GM21576 (cell line): ENCODE measurements around the gene GNB2.
"Not testable (repeated sequence)": the region's sequence is repeated elsewhere in the genome, so short reads cannot be mapped to it uniquely, and the experiment has no call there.

ENCODE experiments used
- ATAC-seq: cut with Tn5 transposase; IDR thresholded peaks from one replicate; pipeline ENCODE4 v1.9.1; 2021; ENCODE audit warnings: mild to moderate bottlenecking, moderate library complexity; ENCODE audit not compliant: unreplicated experiment

Gene GNB2

DNA sequence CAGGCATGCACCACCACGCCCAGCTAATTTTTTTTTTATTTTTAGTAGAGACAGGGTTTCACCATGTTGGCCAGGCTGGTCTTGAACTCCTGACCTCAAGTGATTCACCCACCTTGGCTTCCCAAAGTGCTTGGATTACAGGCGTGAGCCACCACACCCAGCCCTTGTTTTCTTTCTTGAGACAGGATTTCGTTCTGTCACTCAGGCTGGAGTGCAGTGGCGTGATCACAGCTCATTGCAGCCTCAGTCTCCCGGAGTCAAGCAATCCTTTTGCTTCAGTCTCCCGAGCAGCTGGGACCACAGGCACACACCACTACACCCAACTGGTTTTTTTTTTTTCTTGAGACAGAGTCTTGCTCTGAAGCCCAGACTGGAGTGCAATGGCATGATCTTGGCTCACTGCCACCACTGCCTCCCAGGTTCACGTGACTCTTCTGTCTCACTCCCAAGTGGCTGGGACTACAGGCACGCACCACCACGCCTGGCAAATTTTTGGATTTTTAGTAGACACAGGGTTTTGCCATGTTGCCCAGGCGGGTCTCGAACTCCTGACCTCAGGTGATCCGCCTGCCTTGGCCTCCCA, 11.3 kb upstream of the GNB2 start:
- ATAC-seq, result not testable (repeated sequence)

DNA sequence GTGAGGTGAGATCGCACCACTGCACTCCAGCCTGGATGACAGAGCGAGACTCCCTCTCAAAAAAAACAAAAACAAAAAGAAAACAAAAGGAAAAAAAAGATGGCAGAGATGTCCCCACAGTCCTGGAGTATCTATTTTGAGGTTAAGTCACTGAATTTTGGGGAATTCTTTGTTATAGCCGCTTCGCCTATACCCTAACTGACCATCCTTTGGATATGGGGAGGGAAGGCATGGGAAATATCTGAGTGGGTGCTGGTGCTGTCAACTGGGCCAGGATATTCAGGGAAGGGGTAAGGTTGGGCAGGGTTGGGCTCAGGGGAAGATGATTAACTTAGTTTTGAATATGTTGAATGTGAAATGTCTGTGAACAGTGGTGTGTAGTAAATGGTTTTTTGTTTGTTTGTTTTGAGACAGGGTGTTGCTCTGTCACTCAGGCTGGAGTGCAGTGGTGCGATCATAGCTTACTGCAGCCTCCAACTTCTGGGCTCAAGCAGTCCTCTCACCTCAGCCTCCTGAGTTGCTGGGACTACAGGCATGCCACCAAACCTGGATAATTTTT, 8.3 kb upstream of the GNB2 start:
- ATAC-seq, result no peak

GRCh38 chr7:100667331-100668068, 6.0 kb upstream of the GNB2 start:
- ATAC-seq, result no peak

DNA sequence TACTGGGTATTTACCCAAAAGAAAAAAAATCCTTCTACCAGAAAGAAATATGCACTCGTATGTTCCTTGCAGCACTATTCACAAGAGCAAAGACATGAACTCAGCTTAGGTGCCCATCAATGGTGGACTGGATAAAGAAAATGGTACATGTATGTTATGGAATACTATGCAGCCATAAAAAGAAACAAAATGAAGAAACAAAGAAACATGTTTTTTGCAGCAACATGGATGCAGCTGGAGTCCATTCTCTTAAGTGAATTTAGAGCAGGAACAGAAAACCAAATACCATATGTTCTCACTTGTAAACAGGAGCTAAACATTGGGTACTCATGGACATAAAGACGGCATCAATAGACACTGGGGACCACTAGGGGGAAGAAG, 5.5 kb upstream of the GNB2 start:
- no peak for ATAC-seq

DNA sequence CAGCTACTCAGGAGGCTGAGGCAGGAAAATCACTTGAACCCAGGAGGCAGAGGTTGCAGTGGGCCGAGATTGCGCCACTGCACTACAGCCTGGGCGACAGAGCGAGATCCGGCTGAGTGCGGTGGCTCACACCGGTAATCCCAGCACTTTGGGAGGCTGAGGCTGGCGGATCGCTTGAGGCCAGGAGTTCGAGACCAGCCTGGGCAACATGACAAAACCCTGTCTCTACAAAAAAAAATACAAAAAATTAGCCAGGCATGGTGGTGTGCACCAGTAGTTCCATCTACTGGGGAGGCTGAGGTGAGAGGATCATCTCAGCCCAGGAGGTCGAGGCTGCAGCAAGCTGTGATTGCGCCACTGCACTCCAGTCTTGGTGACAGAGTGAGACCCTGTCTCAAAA, 4.4 kb upstream of the GNB2 start:
- not testable (repeated sequence) for ATAC-seq

GRCh38 chr7:100670074-100670473, 3.5 kb upstream of the GNB2 start:
- ATAC-seq, result no peak

DNA sequence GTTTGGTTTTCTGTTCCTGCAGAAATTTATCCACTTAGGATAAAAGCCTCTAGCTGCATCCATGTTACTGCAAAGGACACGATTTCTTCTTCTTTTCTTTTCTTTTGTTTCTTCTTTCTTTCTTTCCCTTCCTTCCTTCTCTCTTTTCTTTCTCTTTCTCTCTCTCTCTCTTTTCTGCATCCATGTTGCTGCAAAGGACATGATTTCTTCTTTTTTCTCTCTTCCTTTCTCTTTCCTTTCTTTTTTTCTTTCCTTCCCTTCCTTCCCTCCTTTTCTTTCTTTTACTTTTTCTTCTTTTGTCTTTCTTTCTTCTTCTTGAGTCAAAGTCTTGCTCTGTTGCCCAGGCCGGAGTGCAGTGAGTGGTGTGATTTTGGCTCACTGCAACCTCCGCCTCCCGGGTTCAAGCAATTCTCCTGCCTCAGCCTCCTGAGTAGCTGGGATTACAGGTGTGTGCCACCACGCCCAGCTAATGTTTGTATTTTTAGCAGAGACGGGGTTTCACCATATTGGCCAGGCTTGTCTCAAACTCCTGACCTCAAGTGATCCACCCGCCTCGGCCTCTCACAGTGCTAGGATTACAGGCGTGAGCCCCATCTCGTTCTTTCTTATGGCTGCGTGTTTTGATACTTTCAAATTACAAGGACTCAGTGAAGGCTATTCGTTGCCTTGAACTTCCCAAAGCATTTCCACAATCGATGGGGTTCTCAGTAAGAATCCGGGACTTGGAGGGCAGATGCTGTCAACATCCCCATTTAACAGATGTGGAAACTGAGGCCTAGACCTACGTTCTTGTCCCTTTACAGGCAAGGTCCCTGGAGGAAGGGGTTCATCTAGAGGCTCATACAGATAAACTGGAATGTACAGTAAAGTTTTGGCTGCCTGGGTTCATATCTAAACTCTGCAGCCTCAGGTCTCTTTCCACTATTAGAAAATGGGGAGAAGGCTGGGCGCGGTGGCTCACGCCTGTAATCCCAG, 1.9 kb upstream of the GNB2 start:
- ATAC-seq, result no peak

GRCh38 chr7:100673942-100674410, 436 bp downstream of the GNB2 start:
- no peak for ATAC-seq

DNA sequence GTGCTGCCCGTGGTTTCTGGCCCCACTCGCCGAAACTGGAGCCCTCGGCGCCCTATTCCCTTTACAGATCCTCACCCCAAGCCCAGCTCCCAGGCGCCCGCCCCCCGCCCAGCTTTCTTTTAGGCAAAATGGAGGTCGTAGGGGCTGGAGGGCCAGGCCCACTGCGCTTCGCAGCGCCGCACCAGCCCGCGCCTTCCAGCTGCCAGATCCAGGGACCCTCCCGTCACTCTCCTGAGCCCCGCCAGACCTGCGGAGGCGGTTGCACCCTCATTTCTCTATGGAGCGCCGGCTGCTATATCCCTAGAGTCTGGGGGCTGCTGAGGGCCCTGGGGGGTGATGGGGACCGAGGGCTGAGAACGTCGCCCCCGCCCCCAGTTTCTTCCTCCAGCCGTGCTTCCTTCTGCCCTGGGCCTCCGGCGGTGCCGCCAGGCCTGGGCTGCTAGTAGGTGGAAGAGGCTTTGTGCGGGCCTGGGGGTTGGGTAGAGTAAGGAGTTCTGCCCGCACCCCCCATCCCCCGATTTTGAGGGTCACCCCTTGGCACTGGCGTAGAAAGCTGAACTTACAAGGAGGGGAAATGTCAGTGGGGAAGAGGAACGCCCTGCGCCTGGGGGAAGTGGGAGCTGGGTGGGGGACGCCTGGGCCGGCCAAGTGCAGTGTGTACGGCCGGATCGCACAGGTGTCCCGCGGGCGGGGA, 1.0 kb downstream of the GNB2 start:
- no peak for ATAC-seq

DNA sequence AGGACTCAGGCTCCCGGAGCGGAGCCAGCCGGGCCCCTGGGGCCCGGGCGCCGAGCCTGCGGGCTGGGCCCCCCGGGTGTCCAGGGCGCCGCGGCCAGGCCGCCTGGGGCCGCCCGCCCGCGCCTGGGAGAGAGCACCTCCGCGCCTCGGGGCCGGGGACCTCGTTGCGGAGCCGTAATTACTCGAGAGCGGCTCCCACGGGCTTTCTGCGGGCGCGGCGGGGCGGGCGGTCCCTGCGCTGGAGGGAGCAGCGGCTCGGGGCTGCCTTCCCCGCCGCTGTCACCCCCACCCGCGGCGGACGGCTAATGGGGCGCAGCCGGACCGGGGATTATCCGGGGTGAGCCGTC, 1.5 kb downstream of the GNB2 start:
- ATAC-seq, result no peak

- peak; percentile 36 for ATAC-seq
Measured at GRCh38 chr7:100675581-100676350, 2.2 kb downstream of the GNB2 start.

GRCh38 chr7:100676501-100677306, 3.2 kb downstream of the GNB2 start:
- ATAC-seq, result no peak

- no peak for ATAC-seq
Measured at GRCh38 chr7:100677308-100678267, 4.0 kb downstream of the GNB2 start.

DNA sequence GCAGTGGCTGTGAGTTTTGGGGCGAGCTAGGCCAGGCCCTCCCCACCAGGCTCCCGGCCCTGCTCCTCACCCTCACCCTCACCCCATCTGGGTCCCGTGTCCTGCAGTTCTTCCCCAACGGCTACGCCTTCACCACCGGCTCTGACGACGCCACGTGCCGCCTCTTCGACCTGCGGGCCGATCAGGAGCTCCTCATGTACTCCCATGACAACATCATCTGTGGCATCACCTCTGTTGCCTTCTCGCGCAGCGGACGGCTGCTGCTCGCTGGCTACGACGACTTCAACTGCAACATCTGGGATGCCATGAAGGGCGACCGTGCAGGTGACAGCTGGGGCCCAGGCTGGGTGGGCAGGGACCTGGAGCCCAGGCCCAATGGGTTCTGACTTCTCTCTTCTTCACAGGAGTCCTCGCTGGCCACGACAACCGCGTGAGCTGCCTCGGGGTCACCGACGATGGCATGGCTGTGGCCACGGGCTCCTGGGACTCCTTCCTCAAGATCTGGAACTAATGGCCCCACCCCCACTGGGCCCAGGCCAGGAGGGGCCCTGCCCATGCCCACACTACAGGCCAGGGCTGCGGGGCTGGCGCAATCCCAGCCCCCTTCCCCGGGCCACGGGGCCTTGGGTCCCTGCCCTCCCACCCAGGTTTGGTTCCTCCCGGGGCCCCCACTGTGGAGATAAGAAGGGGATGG, 4.9 kb downstream of the GNB2 start:
- ATAC-seq, result no peak

- ATAC-seq, result no peak
Measured at GRCh38 chr7:100679129-100679926, 5.8 kb downstream of the GNB2 start.

DNA sequence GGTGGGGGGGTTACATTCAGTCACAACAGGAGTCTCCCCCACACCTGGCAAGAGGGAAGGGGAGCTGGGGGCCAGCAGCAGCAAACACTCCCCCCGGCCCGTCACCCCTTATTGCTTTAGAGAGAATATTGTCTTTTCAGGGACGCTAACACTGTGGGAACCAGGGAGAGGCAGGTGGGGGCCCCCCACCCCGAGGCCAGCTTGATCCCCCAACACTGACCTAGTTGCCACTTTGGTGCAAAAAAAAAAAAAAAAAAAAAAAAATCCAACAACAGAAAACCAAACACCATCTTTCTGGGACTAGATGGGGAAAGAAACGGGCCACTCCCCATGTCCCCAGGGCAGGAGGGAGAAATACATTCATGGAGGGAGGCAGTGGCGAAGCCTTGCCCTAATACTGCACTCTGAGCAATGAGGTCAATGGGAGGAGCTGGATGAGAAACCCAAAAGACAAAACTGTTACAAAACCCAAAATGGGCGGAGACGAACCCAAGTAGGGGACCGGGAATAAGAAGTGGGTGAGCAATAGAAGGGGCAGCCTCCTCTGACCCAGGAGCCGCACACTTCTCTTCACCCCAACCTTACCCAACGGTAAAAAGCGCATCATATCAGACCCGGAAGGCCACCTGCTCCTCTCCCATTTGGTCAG, 6.5 kb downstream of the GNB2 start:
- ATAC-seq, result no peak
